Ramos (cell line): ENCODE measurements around the gene FOCAD.
"Not testable (repeated sequence)": the region's sequence is repeated elsewhere in the genome, so short reads cannot be mapped to it uniquely, and the experiment has no call there.

Experiments used
- in situ Hi-C: fragments of 300-500 bp; cut with MboI; formaldehyde crosslinking; loops from one replicate; pipeline ENCODE4 v1.14.3; 2022; ENCODE audit warnings: low sequenced_read_pairs; ENCODE audit not compliant: unreplicated experiment

The FOCAD gene

DNA sequence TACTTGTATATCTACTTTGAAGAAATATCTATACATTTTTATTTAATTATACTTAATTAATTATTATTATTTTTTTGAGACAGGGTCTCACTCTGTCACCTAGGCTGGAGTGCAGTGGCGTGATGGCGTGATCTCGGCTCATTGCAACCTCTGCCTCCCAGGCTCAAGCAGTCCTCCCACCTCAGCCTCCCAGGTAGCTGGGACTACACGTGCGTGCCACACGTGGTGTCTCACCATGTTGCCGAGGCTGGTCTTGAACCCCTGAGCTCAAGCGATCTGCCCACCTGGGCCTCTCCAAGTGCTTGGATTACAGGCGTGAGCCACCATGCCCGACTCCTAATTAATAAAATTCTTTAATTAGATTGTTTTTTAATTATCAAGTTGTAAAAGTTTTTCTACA lies 10.5 kb upstream of the FOCAD start:
- in situ Hi-C loops: not testable (repeated sequence)

DNA sequence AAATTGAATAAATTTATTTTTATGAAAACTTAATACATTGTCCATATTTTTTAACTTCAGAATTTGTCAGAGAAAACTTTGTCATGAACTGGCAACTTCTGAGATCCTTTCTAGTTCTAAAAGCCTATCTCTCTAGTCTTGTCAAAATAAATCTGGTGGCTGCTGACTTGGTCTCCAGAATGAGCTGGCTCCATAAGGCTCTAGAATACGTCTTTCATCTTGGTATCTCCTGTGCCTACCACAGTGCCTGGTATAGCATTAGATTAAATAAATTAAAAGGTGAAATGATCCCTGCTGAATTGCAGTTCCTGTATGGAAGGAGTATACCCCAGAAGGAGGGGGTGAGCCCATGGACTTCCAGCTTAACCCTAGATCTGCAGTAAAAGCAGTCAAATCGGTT lies 2.6 kb upstream of the FOCAD start:
- in situ Hi-C loops: no loop called here

DNA sequence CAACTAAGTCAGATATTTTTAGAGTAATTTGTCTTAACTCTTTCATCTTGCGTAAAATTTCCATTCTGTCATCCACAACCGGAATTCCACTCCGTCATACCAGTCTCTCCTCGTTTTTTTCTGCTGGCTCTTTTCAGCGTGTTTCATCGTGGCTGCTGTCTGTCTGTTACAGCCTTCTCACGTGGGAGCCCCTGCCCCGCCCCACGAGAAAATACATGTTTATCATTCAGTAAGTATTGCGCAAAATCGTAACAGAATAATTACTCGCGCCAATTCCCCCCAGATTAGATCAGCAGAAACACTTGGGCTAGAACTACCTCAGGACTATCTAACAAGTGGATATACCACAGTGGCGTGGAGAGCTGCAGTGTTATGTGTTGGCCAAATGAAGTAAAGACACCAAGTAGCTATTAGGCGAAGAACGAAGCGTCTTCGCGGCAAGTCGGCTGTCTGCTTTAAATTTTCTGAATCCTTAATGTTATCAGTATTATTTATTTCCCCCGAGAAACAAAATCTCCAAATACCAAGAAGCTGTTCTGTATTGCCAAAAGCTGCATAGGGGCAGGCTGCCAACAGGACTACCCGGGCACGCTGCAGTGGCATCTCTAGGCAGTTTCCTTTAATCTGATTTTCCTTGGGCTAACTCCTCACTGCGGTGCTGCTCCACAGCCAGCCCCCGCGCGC lies 566 bp upstream of the FOCAD start:
- in situ Hi-C loops: no loop called here

DNA sequence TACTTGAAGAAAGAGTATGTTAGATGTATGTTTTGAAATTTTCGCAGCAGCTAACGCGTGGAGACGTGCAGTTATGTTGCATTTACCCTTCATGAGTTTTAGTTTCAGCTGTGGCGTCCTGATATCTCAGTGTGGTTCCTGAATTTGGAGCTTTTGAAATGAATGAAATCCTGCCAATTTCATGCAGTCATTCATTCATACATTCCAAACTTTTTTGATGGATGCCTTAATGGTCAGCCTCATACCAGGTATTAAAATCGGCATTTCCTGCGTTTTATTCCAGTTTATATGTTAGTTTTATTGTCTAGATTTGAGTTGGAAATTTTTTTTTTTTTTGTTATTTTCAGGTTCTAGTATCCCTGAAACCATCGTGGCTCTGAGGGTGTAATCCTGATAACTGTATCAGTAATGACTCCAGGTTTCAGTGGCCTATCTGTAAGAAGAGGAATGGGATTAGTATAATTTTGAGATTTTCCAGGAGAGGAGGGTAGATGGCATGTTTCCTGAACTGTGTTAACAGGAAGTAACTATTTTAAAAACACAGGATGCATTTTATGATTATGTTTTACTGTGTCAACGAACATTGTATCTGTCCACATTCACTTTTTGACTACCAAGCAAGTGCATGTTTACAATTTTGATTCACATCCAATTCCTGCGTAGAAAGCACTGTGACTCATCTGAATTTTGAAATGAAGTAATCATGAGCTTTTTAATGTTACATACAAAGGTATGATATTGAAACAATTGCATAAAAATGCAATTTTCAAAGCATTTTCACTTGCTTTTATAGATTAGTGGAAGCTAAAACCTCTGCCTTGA lies 1.0 kb downstream of the FOCAD start:
- in situ Hi-C loops: no loop called here

DNA sequence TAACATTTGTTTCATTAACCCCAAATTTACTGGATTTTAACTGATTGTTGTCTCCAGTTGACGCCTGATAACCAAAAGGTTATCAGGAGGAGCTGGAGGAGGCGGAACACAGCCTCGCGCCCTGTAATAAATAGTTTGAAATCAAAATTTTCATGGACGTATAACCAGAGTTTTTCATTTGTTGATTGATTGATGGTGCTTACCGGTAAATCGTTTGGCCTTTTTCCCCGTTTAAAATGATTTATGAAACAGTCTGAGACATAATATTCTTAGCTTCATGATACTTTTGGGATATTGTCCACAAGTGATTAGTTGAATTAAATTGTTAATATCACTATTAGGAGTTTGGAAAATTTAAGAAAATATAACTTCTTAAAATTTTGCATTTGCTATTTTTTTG lies 1.7 kb downstream of the FOCAD start:
- in situ Hi-C loops: no loop called here

DNA sequence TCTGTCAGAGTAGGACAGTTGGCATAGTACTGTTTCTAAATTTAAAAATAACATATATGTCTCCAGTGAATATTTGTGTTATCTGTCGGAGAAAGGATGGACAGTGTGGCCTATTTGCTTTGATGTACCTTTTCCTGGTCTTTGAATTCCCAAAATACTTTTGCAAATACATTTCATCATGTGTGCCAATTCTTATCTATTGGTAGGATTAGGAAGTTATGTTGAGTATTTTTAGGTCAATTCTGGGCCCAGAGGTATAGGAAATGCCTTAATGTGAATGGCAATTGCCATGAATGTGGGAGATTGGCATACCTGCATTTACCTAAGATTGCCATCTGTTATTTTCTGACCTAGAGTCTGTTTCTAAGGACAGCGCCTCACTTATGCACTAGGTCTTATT lies 5.8 kb downstream of the FOCAD start:
- in situ Hi-C loops: no loop called here

DNA sequence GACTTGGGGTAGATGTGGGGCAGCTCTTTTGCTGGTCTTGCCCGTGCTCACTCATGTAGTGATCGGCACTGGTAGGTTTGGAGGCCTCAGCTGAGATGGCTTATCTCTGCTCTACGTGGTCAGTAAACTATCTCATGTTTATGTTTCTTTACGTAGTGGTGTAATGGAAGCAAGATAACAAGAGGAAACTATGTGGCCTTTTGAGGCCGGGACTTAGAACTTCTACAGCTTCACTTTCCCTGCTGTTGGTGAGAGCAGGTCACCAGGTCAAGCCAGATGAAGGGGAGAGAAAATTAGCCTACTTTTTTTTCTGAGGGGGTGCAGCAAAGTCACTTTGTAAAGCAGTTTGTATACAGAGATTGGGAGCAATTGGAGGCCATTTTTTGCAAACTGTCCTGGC lies 8.5 kb downstream of the FOCAD start:
- in situ Hi-C loops: no loop called here

DNA sequence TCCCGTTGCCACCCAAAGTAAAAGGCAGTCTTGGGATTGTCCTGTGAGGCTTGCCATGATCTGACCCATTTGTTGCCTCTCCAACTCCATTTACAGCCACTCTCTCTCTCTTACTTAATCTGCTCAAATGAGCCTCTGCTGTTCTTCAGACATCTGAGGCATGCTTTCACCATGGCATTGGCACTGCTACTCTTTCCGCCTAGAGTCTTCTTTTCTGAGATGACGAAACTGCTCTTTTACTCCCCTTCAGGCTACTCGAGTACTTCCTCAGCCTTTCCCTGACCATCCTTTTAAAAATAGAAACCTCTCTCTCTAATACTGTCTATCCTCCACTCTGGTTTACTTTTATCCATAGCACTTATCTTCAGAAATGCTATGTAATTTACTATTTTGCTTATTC lies 9.0 kb downstream of the FOCAD start:
- in situ Hi-C loops: no loop called here

DNA sequence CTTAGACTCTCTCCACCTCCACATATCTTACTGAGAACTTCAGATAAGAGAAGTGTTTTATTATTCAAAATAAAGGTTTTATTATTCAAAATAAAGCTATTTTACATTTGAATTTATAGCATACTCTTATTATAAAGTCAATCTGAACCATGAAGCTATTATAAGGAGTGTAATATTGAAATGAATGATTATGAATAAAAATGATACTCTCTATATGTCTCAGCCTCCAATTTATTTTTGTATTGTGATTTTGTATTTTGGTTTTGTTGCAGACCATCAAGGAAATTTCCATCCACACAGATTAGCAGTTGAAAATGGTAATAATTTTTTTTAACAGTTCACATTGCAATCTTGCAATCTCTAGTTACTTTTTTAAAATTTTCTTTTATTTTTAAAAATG lies 10.2 kb downstream of the FOCAD start:
- in situ Hi-C loops: no loop called here

DNA sequence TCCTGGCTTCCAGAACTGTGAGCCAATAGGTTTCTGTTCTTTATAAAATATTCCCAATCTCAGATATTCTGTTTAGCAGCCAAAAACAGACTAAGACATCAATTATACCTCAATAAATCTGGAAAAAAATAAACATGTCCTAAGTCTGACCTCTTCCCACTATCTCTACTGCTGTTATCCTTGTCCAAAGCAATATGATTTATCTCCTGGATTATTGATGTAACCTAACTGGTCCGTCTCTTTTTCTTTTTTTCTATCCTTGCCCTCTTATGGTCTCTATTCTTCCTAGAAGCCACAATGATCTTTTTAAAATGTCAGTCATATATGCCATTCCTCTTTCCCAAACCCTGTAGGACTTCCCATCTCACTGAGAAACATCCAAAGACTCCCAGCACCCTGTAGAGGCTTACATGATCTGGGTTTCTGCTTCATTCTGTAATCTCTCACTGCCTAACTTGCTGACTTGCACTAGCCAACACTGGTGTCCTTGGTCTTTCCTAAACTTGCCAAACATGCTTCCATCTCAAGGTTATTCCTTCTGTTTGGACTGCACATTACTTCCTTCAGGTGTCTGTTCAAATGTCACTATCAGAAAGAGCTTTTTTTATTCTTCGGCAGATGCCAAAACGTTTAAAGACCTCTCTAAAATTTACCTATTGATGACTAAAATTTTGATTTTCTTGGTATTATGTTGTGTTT lies 13.1 kb downstream of the FOCAD start:
- in situ Hi-C loops: no loop called here

DNA sequence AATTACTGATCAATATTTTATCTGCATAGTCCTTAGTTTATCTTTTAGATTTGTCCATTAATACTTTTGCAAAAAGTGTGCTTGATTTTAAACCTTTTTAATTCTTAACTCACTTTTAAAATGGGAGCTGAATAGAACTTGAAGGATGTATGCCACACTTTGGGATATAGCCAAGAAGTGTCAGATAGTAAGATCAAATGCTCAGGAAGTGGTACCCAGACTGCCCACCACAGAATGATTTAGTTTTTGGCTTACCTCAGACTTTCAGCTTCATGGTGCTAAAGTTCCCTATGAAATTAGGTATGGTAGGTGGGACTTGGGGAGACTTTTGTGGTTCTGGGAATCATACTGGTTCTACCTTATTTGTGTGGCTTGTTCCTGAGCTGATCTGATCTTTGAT lies 14.7 kb downstream of the FOCAD start:
- in situ Hi-C loops: no loop called here

DNA sequence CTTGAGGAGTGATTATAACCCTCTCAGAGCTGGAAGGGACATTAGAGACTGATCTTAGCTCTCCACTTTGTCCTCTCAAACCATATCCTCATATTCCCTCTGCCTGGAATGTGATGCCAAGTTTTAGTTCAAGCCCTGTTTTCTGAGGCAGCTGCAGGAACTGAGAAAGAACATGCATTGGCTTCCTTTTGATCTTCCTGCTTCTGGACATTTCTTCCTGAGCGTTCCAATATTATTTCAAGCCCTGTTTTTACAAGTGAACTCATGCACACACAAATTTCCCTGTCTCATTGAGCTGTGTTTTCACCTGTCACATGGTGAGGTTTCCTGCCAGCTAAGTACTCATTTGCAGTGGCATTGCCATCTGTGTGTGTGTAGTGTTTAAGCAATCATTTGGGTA lies 17.0 kb downstream of the FOCAD start:
- in situ Hi-C loops: no loop called here

DNA sequence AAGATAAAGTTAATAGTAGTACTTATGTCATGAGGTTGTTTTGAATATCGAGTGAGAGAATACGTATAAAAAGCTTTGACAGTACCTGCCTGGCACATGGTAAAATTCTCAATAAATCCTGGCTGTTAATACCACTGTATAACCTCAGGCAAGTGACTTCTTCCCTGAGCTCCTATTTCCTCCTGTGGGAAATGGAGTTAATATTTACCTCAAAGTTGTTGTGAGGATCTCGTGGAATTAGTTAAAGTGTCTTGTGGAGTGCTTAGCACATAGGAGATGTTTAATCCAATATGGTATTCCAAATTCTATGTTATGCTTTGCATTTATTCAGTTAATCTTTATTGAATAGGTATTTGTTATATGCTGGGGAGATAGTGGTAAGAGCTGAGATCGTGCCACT lies 18.5 kb downstream of the FOCAD start:
- in situ Hi-C loops: no loop called here

DNA sequence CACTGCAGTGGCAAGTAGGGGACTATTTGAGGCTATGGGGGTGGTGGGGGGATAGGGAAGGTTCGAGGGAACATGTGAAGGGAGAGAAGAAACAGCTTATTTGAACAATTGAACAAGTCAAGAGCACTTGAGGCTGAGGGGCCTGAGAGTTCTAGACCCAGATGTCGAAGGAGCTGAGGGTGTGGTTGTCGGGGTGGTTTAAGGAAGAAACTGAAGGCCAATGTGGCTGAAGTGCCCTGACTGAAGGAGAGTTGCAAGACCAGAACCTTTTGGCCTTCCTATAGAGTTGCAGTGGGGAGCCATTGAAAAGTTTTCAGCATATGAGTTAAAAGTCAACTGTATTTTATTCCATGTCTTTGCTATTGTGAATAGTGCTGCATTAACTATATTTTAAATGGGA lies 19.1 kb downstream of the FOCAD start:
- in situ Hi-C loops: no loop called here

DNA sequence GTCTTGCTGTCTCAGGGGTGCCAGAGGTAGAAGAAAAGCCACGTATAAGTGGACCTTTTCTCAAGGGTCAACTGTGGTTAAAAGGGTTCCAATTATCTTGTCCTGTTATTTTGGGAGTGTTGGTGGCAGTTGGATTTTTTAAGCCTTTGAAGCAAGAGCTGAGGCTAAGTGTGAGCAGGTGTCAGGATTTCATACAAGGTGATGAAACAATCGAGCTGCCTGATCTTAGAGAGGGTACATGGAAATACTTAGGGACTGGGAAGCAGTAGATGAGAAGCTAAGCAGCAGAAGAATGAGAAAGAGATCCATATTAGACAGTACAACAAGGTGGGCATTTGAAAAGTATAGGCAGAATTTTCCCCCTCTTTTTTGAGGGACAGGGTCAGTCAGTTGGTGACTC lies 23.6 kb downstream of the FOCAD start:
- in situ Hi-C loops: no loop called here

DNA sequence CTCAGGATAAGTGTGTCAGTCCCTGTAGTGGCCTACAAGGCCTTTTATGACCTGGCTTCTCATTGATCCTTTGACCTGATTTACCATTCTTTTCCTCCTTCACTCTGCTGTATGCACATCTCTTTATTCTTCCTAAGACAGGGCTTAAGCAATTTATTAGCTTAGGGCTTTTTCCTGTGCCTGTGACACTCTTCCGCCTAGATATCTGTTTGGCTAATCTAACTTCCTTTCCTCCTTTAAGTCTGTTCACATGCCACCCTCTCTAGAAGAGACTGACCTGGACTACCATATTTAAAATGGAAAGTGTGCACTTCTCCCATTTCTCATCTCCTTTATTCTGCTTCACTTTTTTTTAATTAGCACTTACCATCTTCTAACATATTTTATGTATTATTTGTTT lies 29.1 kb downstream of the FOCAD start:
- in situ Hi-C loops: no loop called here

DNA sequence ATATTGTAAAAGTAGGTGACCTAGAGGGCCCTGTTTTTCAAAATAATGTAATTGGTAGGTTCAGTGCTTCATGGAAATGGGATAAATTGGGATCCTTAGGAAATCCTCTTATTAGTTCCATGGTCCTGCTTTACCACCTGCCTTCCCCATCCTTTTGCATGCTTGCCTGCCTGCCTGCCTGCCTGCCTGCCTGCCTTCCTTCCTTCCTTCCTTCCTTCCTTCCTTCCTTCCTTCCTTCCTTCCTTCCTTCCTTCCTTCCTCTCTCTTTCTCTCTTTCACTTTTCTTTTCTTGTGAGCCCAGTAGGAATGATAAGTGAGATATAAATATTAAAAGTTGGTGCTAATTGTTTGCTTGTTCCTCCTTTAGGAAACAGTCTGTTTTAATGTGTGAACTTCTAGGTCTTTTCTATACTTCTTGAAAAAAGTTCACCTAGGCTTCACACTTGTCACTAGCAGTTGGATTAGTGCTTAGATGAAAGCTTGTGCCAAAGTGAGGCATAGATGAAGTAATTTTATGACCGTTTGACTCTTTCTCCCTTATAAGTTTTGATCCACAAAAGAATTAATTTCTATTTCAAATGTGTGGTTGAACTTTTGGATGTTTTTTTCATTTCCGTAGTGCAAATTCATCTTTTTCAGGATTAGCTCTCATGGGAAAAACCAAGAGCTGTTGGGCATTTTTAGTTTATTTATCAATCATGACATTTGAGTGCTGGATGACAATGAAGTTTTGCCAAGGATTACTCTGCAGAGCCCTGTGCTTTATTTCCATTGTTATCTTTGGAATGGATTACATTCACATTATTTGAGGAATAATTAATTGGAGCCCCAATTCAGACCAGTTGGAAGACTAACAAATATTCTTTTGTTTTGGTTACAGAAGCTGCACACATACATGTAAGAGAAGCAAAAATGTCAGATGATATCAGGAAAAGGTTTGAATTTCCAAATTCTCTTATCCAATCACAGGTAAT lies 30.7 kb downstream of the FOCAD start:
- in situ Hi-C loops: no loop called here

DNA sequence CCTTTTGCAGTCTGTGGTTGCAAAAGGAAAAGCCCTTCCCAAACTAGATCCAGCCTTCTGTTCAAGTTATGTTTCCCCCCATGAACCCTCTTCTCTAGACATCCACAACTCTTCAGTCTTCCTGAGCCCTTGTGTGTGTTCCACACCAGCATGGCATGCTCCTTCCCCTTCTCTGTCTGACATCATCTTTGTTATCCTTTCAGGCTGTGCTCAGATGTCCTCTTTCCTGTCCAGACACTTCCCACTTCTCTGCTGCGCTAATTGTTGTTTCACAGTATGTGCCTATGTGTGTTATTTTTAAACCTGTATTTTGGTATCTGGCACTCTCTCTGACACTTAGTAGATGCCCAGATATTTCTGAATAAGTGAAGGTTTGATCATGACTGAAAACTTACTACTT lies 38.2 kb downstream of the FOCAD start:
- in situ Hi-C loops: no loop called here

DNA sequence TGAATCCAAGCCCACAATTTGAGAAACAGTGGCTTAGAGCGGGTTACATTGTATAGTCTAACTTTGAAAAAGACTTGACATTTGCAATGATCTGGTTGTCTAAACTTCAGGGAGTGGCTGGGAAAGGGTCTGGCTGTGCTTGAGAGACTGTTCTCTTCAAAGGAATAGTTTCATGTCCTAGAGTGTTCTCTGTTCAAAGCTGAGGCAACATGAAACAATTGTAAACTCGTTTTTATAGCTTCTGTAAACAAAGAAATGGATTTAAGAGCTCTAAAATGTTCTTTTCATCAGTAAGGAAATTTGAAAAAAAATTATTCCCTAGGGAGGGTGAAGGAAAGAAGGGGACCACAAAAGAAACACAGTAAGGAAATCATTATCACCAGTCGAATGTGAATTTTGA lies 41.6 kb downstream of the FOCAD start:
- in situ Hi-C loops: no loop called here

DNA sequence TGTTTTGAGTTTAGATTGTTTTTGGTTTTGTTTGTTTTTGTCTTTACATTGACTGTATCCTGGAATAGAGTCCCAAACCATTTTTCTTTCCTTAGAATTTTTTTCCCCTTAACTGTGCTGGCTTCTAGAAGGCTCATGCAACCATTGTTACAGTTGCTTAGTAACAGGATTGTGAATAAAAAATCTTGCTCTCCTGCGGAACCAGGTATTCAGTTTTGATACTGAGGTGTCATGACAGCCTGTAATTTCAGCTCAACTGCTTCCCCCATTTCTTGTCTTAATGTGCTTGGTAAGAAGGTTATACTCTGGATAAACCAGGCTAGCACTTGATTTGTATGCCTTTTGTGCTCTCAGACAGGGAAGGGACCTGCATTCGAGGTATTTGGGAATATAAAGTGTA lies 42.1 kb downstream of the FOCAD start:
- in situ Hi-C loops: no loop called here
